Choroid plexus epithelial cell (primary cell): ENCODE results near the gene FGD5.

Experiments used
- DNase-seq: peaks from one replicate; pipeline ENCODE4 v3.0.0-alpha.2; 2010; ENCODE audit warnings: low read depth
- H3K4me3 ChIP-seq: 2 replicates; pipeline ENCODE4 v1.5.1; 2011; ENCODE audit warnings: low read depth, mild to moderate bottlenecking, control low read depth, low read length, moderate library complexity
- TF ChIP-seq, protein P1 (sequence below): conservative IDR thresholded peaks from 2 replicates; pipeline ENCODE4 v1.5.1; 2011; ENCODE audit warnings: low read depth, mild to moderate bottlenecking, control low read depth, inconsistent platforms, low read length, moderate library complexity

Gene FGD5, protein sequence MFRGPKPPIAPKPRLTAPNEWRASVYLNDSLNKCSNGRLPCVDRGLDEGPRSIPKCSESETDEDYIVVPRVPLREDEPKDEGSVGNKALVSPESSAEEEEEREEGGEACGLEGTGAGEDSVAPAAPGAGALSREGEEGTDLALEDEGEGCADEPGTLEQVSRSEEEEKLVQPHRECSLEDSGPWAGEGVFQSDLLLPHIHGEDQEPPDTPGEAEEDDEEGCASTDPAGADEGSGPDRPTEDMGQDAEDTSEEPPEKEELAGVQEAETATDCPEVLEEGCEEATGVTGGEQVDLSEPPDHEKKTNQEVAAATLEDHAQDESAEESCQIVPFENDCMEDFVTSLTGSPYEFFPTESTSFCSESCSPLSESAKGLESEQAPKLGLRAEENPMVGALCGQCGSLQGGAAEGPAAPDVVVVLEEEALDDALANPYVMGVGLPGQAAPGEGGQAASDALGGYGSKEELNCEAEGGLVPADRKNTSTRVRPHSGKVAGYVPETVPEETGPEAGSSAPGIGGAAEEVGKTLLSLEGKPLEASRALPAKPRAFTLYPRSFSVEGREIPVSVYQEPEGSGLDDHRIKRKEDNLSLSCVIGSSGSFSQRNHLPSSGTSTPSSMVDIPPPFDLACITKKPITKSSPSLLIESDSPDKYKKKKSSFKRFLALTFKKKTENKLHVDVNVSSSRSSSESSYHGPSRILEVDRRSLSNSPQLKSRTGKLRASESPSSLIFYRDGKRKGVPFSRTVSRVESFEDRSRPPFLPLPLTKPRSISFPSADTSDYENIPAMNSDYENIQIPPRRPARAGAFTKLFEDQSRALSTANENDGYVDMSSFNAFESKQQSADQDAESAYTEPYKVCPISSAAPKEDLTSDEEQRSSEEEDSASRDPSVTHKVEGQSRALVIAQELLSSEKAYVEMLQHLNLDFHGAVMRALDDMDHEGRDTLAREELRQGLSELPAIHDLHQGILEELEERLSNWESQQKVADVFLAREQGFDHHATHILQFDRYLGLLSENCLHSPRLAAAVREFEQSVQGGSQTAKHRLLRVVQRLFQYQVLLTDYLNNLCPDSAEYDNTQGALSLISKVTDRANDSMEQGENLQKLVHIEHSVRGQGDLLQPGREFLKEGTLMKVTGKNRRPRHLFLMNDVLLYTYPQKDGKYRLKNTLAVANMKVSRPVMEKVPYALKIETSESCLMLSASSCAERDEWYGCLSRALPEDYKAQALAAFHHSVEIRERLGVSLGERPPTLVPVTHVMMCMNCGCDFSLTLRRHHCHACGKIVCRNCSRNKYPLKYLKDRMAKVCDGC (N-terminal part only)

DNA sequence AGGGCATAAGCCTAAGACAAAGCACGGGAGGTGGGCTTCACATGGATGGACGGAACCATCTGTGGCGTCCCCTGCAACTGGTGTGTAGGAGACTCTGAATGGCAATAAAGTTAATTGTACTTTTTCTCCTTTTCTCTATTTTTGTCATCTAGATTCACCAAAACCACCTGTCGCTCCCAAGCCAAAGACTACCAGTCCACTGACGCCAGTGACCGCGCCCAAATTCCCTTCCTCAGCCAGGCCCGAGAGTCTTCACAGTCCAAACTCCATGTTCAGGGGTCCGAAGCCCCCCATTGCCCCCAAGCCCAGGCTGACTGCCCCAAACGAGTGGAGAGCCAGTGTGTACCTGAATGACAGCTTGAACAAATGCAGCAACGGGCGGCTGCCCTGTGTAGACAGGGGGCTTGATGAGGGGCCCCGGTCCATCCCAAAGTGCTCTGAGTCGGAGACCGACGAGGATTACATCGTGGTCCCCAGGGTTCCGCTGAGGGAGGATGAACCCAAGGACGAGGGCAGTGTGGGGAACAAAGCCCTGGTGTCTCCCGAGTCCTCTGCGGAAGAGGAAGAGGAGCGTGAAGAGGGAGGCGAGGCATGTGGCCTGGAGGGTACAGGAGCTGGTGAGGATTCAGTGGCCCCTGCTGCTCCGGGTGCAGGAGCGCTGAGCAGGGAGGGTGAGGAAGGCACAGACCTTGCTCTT is at the start of gene FGD5:
TSS of gene FGD5 (plus strand) at position 159 of the 697 bp plus-strand sequence. CDS start at position 269, 110 bp downstream.
- H3K4me3 ChIP-seq: no peak within 1 kb of the TSS
- no peak for DNase-seq
- TF ChIP-seq, protein P1, sequence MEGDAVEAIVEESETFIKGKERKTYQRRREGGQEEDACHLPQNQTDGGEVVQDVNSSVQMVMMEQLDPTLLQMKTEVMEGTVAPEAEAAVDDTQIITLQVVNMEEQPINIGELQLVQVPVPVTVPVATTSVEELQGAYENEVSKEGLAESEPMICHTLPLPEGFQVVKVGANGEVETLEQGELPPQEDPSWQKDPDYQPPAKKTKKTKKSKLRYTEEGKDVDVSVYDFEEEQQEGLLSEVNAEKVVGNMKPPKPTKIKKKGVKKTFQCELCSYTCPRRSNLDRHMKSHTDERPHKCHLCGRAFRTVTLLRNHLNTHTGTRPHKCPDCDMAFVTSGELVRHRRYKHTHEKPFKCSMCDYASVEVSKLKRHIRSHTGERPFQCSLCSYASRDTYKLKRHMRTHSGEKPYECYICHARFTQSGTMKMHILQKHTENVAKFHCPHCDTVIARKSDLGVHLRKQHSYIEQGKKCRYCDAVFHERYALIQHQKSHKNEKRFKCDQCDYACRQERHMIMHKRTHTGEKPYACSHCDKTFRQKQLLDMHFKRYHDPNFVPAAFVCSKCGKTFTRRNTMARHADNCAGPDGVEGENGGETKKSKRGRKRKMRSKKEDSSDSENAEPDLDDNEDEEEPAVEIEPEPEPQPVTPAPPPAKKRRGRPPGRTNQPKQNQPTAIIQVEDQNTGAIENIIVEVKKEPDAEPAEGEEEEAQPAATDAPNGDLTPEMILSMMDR: no peak

- no peak for DNase-seq
- TF ChIP-seq, protein P1: no peak
- H3K4me3 ChIP-seq: no peak overlapping the region
Observed at GRCh38 chr3:14769544-14770325, 49.0 kb upstream of the FGD5 start.

DNA sequence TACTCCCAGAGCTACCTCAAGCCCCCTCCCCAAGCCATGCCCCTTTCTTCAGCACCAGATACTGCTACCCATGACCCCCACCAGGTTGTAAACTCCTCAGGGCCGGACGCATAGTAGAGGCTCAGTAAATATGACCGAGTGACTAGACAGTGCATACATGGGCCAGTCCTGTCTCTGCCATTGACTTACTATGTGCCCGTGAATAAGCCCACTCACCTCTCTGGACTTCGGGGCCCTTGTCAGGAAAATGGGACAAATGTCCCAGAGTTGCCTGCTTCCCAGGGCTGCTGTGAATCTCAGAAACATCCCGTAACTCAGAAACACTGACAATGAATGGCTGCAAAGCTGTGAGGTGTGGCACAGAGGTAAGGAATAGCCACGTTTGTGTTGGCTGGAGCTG is 48.2 kb upstream of the FGD5 start:
- DNase-seq: no peak
- no peak overlapping the region for H3K4me3 ChIP-seq
- TF ChIP-seq, protein P1: no peak

DNA sequence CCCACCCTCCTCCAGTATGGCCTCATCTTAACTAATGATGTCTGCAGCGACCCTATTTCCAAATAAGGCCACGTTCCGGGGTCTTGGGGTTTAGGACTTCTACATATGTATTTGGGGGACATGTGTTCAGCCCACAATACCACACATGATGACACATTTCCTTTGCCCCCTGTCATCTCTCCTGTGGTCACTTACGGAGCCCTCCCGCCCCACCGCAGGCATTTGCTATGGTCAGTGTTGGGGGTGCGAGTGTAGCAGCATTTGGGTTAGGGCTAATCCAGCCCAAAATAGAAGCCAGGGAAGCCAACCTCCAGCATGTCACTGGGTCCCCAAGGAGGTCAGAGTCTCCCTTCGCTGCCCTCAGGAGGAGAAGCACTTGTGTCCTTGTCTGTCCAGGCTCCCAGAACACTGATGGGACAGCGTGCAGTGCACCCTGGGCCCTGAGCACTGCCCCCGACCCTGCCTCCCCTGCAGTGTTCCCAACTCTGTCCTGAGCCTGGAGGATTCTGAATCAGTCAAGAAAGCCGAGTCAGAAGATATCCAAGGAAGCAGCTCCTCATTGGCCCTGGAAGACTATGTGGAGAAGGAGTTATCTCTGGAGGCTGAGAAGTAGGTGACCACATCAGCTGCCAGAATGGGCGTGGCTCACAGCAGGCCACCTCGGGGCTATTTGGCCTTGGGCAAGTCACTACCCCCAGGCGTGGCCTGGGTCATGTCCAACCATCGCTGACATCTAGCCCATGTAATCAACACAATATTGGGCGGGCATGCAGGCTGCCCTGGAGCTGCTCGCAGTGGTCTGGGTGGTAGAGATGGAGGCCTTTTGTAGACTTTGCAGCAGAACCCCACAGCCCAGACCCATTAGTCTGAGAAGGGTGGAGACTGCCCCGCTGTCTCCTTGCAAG is 46.9 kb upstream of the FGD5 start:
- no peak for DNase-seq

DNA sequence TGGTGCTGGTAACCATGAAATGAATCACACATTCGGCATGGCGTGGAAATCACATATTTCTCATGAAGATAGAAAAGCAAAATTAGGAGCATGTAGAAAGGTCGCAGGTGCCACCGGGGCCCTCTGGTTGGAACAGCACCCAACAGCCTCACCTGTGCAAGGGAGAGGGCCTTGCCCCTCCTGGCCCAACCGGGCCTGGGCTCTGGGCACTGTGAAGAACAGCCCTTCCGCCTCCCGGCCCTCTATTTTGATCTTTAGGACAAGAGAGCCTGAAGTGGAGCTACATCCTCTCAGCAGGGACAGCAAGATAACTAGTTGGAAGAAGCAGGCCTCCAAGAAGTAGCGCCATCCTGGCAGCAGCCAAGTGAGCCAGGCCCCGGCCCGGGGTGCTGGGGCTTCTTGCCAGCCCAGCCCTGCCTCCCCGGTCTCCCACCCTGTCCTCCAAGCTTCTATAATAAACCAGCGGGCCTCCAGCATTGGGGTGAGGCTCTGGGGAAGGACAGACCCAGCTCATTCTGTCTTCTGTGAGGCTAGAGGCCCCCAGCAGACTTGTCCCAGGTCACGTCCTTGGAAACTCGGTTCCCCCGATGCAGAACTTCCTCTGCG is 46.1 kb upstream of the FGD5 start:
- no peak overlapping the region for H3K4me3 ChIP-seq
- TF ChIP-seq, protein P1: no peak
- DNase-seq: no peak

More for the DNA sequence above, 46.9 kb upstream of the FGD5 start:
- TF ChIP-seq, protein P1: no peak
- no peak overlapping the region for H3K4me3 ChIP-seq
